H9 (cell line): ENCODE measurements around the gene SLC16A2. TPM values are rescaled to one million over a fixed set of nuclear protein-coding genes. Genes with fewer than 3 reads are reported as not detected.
"Not testable (repeated sequence)": the region's sequence is repeated elsewhere in the genome, so short reads cannot be mapped to it uniquely, and the experiment has no call there.

Experiments used
- DNase-seq: peaks from one replicate; pipeline ENCODE4 v3.0.0-alpha.2; 2017
- H2AFZ ChIP-seq: one replicate; pipeline ENCODE4 v1.6.1; 2013; ENCODE audit warnings: mild to moderate bottlenecking, low read length, control low read depth, moderate library complexity
- H2AK5ac ChIP-seq: 2 replicates; pipeline ENCODE4 v1.6.1; 2013; ENCODE audit warnings: low read length, control low read depth, mixed read lengths; ENCODE audit not compliant: insufficient read length
- H2BK120ac ChIP-seq: one replicate; pipeline ENCODE4 v1.6.1; 2013; ENCODE audit warnings: low read depth, mild to moderate bottlenecking, low read length, control low read depth, inconsistent platforms; ENCODE audit not compliant: poor library complexity, severe bottlenecking
- H2BK12ac ChIP-seq: 2 replicates; pipeline ENCODE4 v1.6.1; 2013; ENCODE audit warnings: low read length, control low read depth, mixed read lengths, low read depth; ENCODE audit not compliant: insufficient read length
- H2BK15ac ChIP-seq: 2 replicates; pipeline ENCODE4 v1.6.1; 2013; ENCODE audit warnings: low read depth, low read length, control low read depth
- H2BK20ac ChIP-seq: one replicate; pipeline ENCODE4 v1.6.1; 2013; ENCODE audit warnings: low read depth, mild to moderate bottlenecking, low read length, control low read depth, inconsistent platforms; ENCODE audit not compliant: poor library complexity, severe bottlenecking
- H2BK5ac ChIP-seq: 2 replicates; pipeline ENCODE4 v1.6.1; 2013; ENCODE audit warnings: low read length, control low read depth, mixed read lengths; ENCODE audit not compliant: insufficient read length
- H3K14ac ChIP-seq: 2 replicates; pipeline ENCODE4 v1.6.1; 2013; ENCODE audit warnings: low read length, control low read depth; ENCODE audit not compliant: insufficient read depth
- H3K18ac ChIP-seq: 2 replicates; pipeline ENCODE4 v1.6.1; 2013; ENCODE audit warnings: low read depth, mild to moderate bottlenecking, mixed read lengths, low read length, control low read depth; ENCODE audit not compliant: insufficient read length
- H3K23ac ChIP-seq: 2 replicates; pipeline ENCODE4 v1.6.1; 2013; ENCODE audit warnings: low read length, control low read depth, mixed read lengths, low read depth; ENCODE audit not compliant: insufficient read length
- H3K23me2 ChIP-seq: 2 replicates; pipeline ENCODE4 v1.6.1; 2013; ENCODE audit warnings: low read depth, mild to moderate bottlenecking, mixed read lengths, low read length, control low read depth; ENCODE audit not compliant: insufficient read length, poor library complexity, severe bottlenecking
- H3K27ac ChIP-seq: 2 replicates; pipeline ENCODE4 v1.5.1; 2013; ENCODE audit warnings: low read length, control low read depth, mixed read lengths, low read depth; ENCODE audit not compliant: insufficient read length
- H3K27me3 ChIP-seq: 2 replicates; pipeline ENCODE4 v1.6.1; 2013; ENCODE audit warnings: low read length, control low read depth, inconsistent platforms; ENCODE audit not compliant: insufficient read depth
- H3K4ac ChIP-seq: 2 replicates; pipeline ENCODE4 v1.6.1; 2013; ENCODE audit warnings: low read depth, mild to moderate bottlenecking, control low read depth, inconsistent platforms, low read length, moderate library complexity
- H3K4me1 ChIP-seq: 2 replicates; pipeline ENCODE4 v1.6.1; 2013; ENCODE audit warnings: low read length, control low read depth, inconsistent platforms; ENCODE audit not compliant: insufficient read depth
- H3K4me2 ChIP-seq: 2 replicates; pipeline ENCODE4 v1.6.1; 2013; ENCODE audit warnings: low read length, control low read depth, mixed read lengths; ENCODE audit not compliant: insufficient read length, insufficient read depth
- H3K56ac ChIP-seq: 2 replicates; pipeline ENCODE4 v1.6.1; 2013; ENCODE audit warnings: low read depth, mild to moderate bottlenecking, mixed read lengths, low read length, control low read depth; ENCODE audit not compliant: insufficient read length
- H3K79me1 ChIP-seq: 2 replicates; pipeline ENCODE4 v1.6.1; 2013; ENCODE audit warnings: low read depth, mild to moderate bottlenecking, moderate library complexity, low read length, control low read depth, inconsistent platforms; ENCODE audit not compliant: insufficient read depth, poor library complexity, severe bottlenecking
- H3K79me2 ChIP-seq: 2 replicates; pipeline ENCODE4 v1.6.1; 2013; ENCODE audit warnings: low read length, control low read depth, inconsistent platforms; ENCODE audit not compliant: insufficient read depth
- H3K9ac ChIP-seq: 2 replicates; pipeline ENCODE4 v1.6.1; 2013; ENCODE audit warnings: low read length, control low read depth, mixed read lengths; ENCODE audit not compliant: insufficient read length; ENCODE audit errors: extremely low read depth
- H3K9me3 ChIP-seq: one replicate; pipeline ENCODE4 v1.6.1; 2013; ENCODE audit warnings: low read depth, low read length, inconsistent platforms; ENCODE audit not compliant: control insufficient read depth
- H3T11ph ChIP-seq: one replicate; pipeline ENCODE4 v1.6.1; 2013; ENCODE audit warnings: mild to moderate bottlenecking, low read length, control low read depth, inconsistent platforms
- H4K20me1 ChIP-seq: one replicate; pipeline ENCODE4 v1.6.1; 2013; ENCODE audit not compliant: control insufficient read depth, insufficient read length, insufficient read depth
- H4K5ac ChIP-seq: 2 replicates; pipeline ENCODE4 v1.6.1; 2013; ENCODE audit warnings: low read depth, mild to moderate bottlenecking, mixed read lengths, low read length, control low read depth; ENCODE audit not compliant: insufficient read length
- H4K8ac ChIP-seq: replicated peaks from 2 replicates; pipeline ENCODE4 v1.6.1; 2013; ENCODE audit warnings: low read length, control low read depth, mixed read lengths, low read depth; ENCODE audit not compliant: insufficient read length
- H4K91ac ChIP-seq: 2 replicates; pipeline ENCODE4 v1.6.1; 2013; ENCODE audit warnings: low read depth, mild to moderate bottlenecking, moderate library complexity, mixed read lengths, low read length, control low read depth; ENCODE audit not compliant: insufficient read length
- H3K27ac Mint-ChIP-seq, 3 experiments: 2 replicates in 2 of 3; 3 replicates in 1 of 3; pipeline ENCODE4 v1.8.0; 2020 to 2021; ENCODE audit warnings: mixed read lengths in 3 of 3, mild to moderate bottlenecking in 1 of 3, moderate library complexity in 1 of 3
- H3K27me3 Mint-ChIP-seq: 2 replicates; pipeline ENCODE4 v1.8.0; 2021; ENCODE audit warnings: low read depth, mild to moderate bottlenecking, moderate library complexity, mixed read lengths
- H3K36me3 Mint-ChIP-seq, 3 experiments: 2 replicates in 2 of 3; 3 replicates in 1 of 3; pipeline ENCODE4 v1.8.0; 2020 to 2021; ENCODE audit warnings: low read depth in 3 of 3, mixed read lengths in 3 of 3; ENCODE audit not compliant: insufficient read depth in 1 of 3
- H3K4me1 Mint-ChIP-seq, 2 experiments: 2 replicates each; pipeline ENCODE4 v1.8.0; 2020; ENCODE audit warnings: mixed read lengths in 2 of 2
- H3K4me3 Mint-ChIP-seq, 2 experiments: 2 replicates in 1 of 2; 3 replicates in 1 of 2; pipeline ENCODE4 v1.8.0; 2020 to 2021; ENCODE audit warnings: mild to moderate bottlenecking in 2 of 2, mixed read lengths in 2 of 2, moderate library complexity in 1 of 2
- H3K9me3 Mint-ChIP-seq, 2 experiments: 2 replicates in 1 of 2; 3 replicates in 1 of 2; pipeline ENCODE4 v1.8.0; 2020; ENCODE audit warnings: mild to moderate bottlenecking in 2 of 2, mixed read lengths in 2 of 2, moderate library complexity in 1 of 2
- WGBS: extraction: QIAGEN DNeasy Blood & Tissue Kit; methylation state at CpG from one replicate; pipeline ENCODE4 v1.1.7; 2013; ENCODE audit warnings: missing lambda C conversion rate, low lambda C conversion rate, mixed read lengths; ENCODE audit not compliant: insufficient read length; ENCODE audit errors: extremely low coverage; 5-methylcytosine and 5-hydroxymethylcytosine counted together
- total RNA-seq: library from RNA; stranded (reverse); gene quantifications from 2 replicates; pipeline ENCODE4 v1.2.1, GENCODE V29; 2021
- TF ChIP-seq, protein P1 (sequence below): fragments of 200-600 bp; sonication (generic); conservative IDR thresholded peaks from 3 replicates; pipeline ENCODE4 v1.8.0; 2021; ENCODE audit warnings: antibody characterized with exemption, mild to moderate bottlenecking

SLC16A2 gene
- total RNA-seq, 1 experiment from 2014 or later = 17.1 TPM

- no peak overlapping the region for H2AFZ ChIP-seq
- H4K91ac ChIP-seq = no peak overlapping the region
- H2BK5ac ChIP-seq = no peak overlapping the region
- no peak for DNase-seq
- no peak overlapping the region for H3K14ac ChIP-seq
- no peak overlapping the region for H3K4ac ChIP-seq
- H4K8ac ChIP-seq = no peak overlapping the region
- TF ChIP-seq, protein P1, sequence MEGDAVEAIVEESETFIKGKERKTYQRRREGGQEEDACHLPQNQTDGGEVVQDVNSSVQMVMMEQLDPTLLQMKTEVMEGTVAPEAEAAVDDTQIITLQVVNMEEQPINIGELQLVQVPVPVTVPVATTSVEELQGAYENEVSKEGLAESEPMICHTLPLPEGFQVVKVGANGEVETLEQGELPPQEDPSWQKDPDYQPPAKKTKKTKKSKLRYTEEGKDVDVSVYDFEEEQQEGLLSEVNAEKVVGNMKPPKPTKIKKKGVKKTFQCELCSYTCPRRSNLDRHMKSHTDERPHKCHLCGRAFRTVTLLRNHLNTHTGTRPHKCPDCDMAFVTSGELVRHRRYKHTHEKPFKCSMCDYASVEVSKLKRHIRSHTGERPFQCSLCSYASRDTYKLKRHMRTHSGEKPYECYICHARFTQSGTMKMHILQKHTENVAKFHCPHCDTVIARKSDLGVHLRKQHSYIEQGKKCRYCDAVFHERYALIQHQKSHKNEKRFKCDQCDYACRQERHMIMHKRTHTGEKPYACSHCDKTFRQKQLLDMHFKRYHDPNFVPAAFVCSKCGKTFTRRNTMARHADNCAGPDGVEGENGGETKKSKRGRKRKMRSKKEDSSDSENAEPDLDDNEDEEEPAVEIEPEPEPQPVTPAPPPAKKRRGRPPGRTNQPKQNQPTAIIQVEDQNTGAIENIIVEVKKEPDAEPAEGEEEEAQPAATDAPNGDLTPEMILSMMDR = no peak
- H3K79me2 ChIP-seq = no peaks in the 10 kb centered on the region; the same call in 1 of the 2 replicates
- H2BK20ac ChIP-seq = no peak overlapping the region
- no peaks in the 10 kb centered on the region; the same call in 1 of the 2 replicates for H3K4me1 ChIP-seq
- no peak overlapping the region for H2BK120ac ChIP-seq
- no peak overlapping the region for H3K23ac ChIP-seq
- H2BK12ac ChIP-seq = no peak overlapping the region
- peaks cover 0 to 5% (median 5%) of the 10 kb centered on the region in 3 experiments; a peak in 4 of 7 replicates for H3K36me3 Mint-ChIP-seq
- H3T11ph ChIP-seq = no peak overlapping the region
- H3K56ac ChIP-seq = no peak overlapping the region
- H3K27ac ChIP-seq = no peak overlapping the region
- H3K27me3 ChIP-seq = no peaks in the 10 kb centered on the region
- no peak overlapping the region for H3K4me3 Mint-ChIP-seq
- peaks cover 29 to 38% of the 10 kb centered on the region in 2 experiments for H3K9me3 Mint-ChIP-seq
- H4K20me1 ChIP-seq = no peaks in the 10 kb centered on the region
- no peak overlapping the region for H3K4me2 ChIP-seq
- no peak overlapping the region for H2BK15ac ChIP-seq
- no peak overlapping the region for H3K18ac ChIP-seq
- no peaks in the 10 kb centered on the region for H3K4me1 Mint-ChIP-seq
- peaks cover 8% of the 10 kb centered on the region for H3K9me3 ChIP-seq
- no peaks in the 10 kb centered on the region for H3K79me1 ChIP-seq
- no peaks in the 10 kb centered on the region for H3K23me2 ChIP-seq
- no peak overlapping the region for H2AK5ac ChIP-seq
- no peak overlapping the region for H3K27ac Mint-ChIP-seq
- H4K5ac ChIP-seq = no peak overlapping the region
- H3K9ac ChIP-seq = no peak overlapping the region
- H3K27me3 Mint-ChIP-seq = no peaks in the 10 kb centered on the region; the same call in 1 of the 2 replicates
These were observed 46.4 kb downstream of the SLC16A2 start for GRCh38 chrX:74467656-74468055.

DNA sequence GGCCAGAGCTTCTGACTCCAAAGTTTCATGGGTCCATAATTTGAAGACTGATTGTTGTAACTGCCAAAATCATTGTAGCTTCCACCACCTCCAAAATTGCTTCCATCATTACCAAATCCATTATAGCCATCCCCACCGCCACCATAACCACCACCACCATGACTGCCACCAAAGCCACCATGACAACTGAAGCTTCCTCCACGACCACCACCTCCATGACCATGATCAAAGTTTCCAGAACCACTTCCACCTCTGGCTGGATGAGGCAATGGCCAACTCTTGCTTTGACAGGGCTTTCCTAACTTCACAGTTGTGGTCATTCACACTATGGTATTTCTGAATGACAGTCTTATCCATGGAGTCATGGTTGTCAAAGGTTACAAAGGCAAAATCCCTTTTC, 51.8 kb downstream of the SLC16A2 start:
- not testable (repeated sequence) for H3K27me3 ChIP-seq, H3K4me3 Mint-ChIP-seq, H3K4me1 ChIP-seq, H3K36me3 Mint-ChIP-seq, H3K4me1 Mint-ChIP-seq, H3K56ac ChIP-seq, H3K79me1 ChIP-seq, H3T11ph ChIP-seq, H3K18ac ChIP-seq, H3K9ac ChIP-seq, H2BK5ac ChIP-seq, H3K23me2 ChIP-seq, H3K4ac ChIP-seq, H3K23ac ChIP-seq, H3K27me3 Mint-ChIP-seq, H2BK12ac ChIP-seq, H4K91ac ChIP-seq, H2BK20ac ChIP-seq, H3K14ac ChIP-seq, H4K20me1 ChIP-seq, H2AFZ ChIP-seq, H3K4me2 ChIP-seq, H3K79me2 ChIP-seq, H2BK120ac ChIP-seq, H3K27ac ChIP-seq, H4K8ac ChIP-seq, H3K27ac Mint-ChIP-seq, H4K5ac ChIP-seq, H2AK5ac ChIP-seq, DNase-seq, H2BK15ac ChIP-seq, H3K9me3 ChIP-seq
- peaks cover 36 to 39% of the 10 kb centered on the region in 2 experiments for H3K9me3 Mint-ChIP-seq
- WGBS = no CpG with 5 or more reads among the region's 2 CpGs
